ENCODE measurements around the gene TSPO2.
A peak's percentile ranks its signal among the peaks of the same experiment; 100 is the strongest.

TSPO2 gene

DNA sequence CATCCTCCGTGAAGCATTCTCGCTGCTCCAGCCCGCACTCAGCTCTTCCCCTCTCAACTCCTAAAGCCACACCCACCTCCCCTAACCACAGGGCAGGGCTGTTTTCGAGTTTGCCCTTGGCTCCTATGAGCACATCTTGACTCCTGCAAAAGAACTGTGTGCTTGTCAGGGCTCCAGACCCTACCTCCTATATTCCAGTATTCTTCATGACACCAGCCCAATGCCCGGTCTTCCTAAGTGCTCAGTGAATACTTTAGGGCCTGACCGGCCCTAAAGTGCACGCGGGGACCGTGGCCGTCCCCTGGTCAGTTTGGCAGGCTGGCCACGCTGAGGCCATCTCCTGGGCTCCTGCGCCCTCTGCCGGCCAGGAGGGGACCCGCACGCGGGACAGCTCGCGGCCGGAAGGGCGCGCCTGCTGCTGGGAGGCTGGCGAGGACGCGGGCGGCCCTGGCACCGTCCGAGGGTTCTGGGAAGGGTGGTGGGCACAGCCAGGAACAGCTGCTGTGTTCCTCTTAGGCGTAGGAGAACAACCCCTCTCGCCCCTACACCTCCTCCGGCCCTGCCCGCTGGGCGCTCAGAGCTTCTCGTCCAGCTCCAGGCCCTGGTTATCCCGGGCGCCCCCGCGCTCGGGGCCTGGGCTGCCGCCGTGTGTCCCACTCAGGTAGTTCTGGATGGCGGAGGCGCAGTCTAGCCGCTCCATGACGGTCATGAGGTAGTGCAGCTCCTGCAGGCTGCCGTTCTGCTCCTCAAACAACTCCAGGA is 14.3 kb upstream of the TSPO2 start:
- peak; percentile 40 to 70 (median 56) for DNase-seq

- no peak for DNase-seq
Measured at GRCh38 chr6:41028561-41029412, 13.5 kb upstream of the TSPO2 start.

- DNase-seq: no peak
Measured at GRCh38 chr6:41032830-41033229, 9.4 kb upstream of the TSPO2 start.

DNA sequence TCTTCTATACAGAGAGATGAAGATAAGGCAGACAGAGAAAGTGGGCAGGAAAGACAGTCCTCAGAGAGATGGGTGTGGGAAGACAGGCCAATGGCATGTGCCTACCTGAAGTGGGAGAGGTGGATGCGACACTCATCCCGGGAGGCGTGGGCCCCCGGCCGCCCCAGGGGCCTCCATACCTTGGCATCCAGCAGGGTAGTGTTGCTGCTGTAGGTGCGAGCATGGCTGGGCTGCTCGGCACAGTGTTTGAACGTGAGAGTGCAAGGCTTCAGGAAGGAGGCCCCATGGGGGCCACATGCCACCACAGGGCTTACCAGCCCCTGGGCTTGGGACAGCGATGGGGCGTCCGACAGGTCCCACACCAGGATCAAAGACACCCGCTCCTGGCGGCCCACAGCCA is 8.5 kb upstream of the TSPO2 start:
- no peak for DNase-seq

GRCh38 chr6:41036186-41036585 is 6.1 kb upstream of the TSPO2 start:
- DNase-seq: no peak

GRCh38 chr6:41036601-41037000 is 5.7 kb upstream of the TSPO2 start:
- no peak for DNase-seq

- no peak for DNase-seq
Measured at GRCh38 chr6:41037107-41037900, 5.0 kb upstream of the TSPO2 start.

GRCh38 chr6:41038205-41038604 is 4.1 kb upstream of the TSPO2 start:
- no peak for DNase-seq

GRCh38 chr6:41039060-41039998 is 2.9 kb upstream of the TSPO2 start, which contains the start of gene UNC5CL:
Gene UNC5CL, minus strand, starts transcription at chr6:41039221. Its CDS starts 4,147 bp downstream, at chr6:41035074.
- peak in 3 of 5 experiments; percentile 25 to 50 (median 37) for DNase-seq

DNA sequence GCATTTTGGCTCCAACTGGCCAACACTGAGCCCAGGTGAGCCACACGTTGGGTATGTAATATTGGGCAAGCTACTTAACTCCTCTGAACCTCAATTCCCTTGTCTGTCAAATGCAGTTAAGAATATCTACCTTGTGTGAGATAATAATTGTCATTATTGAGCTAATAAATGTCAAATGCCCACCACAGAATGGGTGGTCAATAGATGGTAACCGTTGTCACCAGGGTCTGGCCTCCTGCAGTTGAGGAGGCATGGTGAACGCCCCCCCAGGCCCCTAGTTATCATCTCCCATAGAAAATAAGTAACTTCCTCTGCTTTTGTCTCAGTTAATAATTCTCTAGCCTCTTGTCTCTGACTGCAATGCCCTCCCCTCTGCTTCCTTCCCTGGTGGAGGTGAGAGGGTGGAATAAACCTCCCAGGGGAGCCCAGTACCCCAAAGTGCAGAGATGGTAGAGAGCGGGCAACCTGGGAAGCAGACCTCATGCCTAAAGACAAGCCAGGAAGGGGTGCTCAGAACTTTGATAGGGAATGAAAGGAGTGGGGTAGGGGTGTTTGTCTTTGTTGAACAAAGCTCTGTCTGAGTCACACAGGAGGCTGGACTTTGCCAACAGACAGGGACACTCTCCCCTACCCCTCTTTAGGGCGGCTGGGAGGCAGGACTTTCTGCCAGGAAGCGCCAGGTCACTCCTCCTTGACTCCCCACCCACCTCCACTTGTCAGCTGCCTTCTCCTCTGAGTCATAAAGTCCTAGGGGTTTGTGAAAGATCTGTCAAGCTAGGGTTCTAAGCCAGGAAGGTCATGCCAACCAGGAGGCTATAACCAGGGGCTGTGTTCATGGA is 1.9 kb upstream of the TSPO2 start:
- DNase-seq: no peak

GRCh38 chr6:41040940-41041536 is 1.2 kb upstream of the TSPO2 start:
- no peak for DNase-seq

DNA sequence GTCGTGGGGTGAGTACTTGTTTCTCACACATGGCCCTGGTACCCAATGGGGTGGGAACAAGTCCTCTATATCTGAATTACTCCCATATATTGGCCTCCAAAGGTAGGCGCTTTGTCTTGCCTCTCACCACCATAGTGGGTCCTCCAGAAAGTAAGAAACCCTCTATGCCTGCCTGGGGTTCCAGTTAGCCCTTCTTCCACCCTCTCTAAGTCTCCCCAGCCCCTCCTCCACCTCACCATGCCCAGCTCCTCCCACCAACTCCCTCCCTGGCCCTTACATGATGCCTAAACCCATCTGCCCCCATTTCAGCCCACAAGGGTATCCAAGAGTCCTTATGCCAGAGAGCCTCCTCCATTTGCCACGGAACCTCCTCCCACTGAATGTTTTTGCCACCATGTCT is 884 bp downstream of the TSPO2 start:
- DNase-seq: no peak

GRCh38 chr6:41045664-41046063 is 3.4 kb downstream of the TSPO2 start:
- DNase-seq: no peak

GRCh38 chr6:41046084-41046483 is 3.8 kb downstream of the TSPO2 start:
- DNase-seq: no peak

DNA sequence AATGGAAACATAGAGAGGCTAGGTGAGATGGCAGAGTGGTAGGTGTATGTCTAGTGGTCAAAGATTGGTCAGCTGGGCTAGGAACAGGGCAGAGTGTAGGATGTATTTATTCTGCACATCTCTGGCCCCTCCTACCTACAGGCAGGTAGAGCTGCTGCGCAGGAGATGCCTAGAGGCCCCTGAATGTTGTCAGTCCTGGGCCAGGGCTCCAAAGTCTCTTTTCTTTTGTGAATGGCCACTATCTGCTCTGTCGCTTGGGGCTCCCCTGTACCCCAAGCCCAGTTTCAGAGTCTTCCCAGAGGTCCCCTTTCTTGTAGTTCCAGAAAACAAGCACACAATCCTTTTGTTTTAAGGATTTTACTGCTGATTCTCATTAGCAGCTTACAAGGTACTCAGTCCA is 5.0 kb downstream of the TSPO2 start:
- no peak for DNase-seq

DNA sequence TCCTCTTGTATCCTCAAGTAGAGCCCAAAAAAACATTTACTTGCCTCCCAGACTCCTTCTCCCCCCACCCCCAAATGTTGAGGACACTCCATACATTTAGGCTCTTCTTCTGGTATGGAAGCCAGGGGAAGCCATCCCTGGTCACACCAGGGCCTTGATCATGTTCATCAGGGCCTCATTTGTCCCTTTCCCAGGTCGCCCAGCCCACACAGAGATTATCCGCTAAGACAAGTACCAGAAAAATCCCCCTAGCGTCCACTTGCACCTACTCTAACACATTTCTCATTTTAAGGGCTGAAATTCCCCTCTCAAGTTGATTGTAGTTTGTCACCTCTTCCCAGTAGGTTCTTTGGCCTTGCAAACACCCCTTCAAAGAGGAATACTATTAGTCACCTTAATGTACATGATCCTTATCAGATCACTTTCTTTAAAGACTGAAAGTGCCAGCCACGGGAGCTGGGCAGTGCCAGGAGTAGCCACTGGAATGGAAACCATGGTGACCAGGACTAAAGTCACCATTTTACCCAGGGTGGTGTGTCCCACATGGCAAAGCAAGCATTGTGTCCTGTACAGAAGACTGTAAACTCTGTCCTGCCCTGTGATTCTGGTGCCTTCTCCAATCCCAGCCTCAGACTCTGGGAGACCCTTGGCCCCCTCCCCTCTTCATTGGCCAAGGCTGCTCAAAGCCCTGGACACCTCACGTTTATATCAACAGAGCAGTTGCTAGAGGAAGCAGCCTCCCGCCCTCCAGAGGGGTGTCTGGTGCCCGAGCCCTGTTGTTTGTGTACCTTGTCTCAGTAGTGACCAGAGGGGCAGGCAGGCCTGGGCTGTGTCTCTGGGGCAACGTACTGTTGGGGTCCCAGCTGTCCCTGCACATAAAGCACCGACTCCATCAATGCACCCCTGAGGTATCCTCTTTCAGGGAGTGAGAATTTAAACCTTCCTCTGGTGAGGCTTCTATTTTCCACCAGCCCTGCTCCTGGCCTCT is 5.8 kb downstream of the TSPO2 start:
- no peak for DNase-seq

GRCh38 chr6:41049521-41049920 is 7.3 kb downstream of the TSPO2 start:
- DNase-seq: no peak

DNA sequence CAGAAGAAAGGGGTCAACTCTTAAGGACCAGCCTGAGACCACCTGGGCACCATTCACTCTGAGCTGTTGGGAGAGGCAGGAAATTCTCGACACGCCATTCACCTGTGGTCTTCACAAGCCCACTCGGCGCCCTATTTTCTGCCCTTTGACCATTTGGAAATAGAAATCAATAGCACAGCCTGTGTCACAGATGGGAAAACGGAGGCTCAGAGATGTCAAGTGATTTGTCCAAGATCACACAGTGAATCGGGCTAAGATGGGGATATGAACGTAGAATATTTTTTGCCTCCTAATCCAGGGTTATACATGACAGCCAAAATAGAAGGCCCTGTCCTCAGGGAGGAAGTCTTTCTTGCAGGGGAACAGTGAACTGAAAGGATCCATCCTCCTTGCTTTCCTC is 7.7 kb downstream of the TSPO2 start:
- no peak for DNase-seq

- no peak for DNase-seq
Measured at GRCh38 chr6:41050536-41050935, 8.3 kb downstream of the TSPO2 start.
